NK-92 (cell line): ENCODE measurements around the gene ASZ1.

Source experiments
- DNase-seq: peaks from one replicate; lab custom pipeline; 2025; ENCODE audit not compliant: unreplicated experiment; lab: John Stamatoyannopoulos, UW

Gene ASZ1

DNA sequence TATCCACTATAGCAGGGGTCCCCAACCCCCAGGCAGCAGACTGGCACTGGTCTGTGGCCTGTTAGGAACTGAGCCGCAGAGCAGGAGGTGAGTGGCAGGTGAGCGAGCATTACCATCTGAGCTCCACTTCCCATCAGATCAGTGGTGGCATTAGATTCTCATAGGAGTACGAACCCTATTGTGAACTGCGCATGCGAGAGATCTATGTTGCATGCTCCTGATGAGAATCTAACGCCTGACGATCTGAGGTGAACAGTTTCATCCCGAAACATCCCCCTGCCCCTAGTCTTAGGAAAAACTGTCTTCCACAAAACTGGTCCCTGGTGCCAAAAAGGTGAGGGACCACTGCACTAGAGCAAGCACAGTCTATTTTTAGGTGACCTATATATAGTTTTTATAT, 23.6 kb downstream of the ASZ1 start:
- no peak for DNase-seq

DNA sequence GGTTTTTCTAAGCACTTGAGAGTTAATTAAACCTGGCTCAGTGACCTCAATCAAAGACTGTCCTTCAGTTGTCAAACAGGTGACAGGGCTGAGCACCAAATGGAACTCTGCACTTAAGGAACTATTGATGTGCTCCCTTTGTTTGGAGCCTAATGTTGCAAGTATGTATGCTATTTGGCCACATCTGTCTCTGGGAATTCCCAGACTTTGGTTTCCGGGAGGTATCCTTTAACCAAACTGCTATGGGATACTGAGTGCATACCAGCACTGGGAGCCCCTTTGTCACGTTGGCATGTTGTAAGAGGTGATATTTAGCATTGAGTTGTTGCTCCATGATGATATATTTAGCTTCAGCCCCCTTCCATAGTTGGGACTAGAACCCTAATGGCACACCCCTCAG, 25.2 kb downstream of the ASZ1 start:
- no peak for DNase-seq

DNA sequence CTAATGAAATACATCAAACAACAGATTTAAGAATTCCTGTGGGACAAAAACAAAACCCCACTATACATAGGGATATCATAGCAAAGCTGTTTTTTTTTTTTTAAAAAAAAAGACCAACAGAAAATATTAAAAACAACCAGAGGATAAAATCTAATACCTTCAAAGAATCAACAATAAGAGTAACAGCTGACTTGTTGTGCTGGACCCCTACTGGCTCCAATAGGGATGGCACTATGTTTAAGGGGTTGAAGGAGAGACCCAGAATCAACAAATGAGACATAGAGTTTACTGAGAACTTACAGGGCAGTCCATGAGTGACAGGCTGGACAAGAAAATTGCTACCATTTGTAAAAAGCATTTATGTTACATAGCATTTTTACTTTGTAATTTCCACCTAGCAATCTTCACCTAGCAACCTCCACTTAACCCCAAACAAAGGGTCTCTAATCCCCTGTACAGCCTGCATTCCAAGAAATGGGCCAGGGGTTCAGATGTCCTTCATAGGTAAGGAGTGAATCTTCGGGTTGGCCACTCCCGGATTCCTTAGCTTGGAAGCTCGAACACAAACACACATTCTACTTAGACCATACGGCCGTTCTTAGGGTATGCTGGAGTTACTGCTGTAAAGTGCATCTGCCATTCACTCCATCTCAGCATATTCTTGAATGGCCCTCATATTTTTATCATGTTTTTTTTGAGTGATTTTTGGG, 25.8 kb downstream of the ASZ1 start:
- DNase-seq, result no peak

DNA sequence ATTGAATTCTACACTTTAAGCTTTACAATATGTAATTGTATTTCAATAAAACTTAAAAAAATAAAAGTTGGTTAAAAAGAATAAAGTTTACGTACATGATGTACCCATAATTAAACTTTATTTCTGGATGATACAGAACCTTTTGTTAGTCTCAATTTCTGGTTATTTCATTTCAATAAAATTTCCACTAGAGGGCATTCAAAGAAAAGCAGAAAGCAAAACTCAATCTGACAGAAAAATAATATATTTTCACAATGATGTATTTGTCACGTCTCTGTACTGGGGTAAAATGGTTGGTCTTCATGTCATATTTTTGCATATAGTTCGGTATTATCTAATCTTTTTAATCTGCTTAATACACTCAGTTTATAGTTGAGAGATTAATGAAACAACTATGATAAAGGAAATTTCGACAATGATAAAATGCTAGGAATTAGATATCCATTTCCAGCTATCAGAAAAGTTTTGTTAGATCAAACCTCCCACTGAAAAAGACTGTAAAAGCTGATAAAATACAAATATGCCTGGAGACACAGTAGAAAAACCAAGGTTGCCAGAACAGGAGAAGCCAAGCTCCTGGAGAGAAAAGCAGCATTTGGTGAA, 27.4 kb downstream of the ASZ1 start:
- DNase-seq, result no peak

DNA sequence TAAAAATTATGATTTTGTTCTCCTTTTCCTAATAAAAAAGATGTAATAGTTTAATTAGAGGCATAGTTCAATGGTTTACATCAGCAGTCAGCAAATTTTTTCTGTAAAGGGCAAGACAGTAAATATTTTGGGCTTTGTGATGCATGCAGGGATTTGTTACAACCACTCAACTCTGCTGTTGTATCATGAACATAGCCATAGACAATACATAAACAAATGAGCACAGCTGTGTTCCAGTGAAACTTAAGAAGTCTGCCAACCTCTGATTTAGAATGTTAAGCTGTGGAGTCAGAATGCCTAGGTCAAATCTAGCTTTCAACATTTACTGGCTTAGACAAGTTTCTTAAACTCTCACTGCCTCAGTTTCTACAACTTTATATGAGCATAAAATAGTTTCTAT, 31.6 kb downstream of the ASZ1 start:
- no peak for DNase-seq

DNA sequence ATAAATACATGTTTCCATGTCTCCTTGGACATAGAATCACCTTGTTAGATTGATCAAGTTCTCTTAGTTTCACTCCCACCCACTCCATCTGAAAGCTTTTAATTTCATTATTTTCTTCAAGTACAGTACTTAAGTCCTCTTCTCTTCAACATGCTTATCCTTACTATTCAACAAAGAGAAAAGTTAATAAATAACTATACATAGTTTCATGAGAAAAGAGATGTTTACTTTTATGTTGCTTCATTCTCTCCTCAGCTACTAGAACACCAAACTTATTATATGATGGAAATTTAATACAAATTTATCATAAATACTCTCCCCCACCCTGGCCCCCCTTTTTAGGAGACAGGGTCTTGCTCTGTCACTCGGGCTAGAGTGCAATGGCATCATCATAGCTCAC, 33.5 kb downstream of the ASZ1 start:
- no peak for DNase-seq

DNA sequence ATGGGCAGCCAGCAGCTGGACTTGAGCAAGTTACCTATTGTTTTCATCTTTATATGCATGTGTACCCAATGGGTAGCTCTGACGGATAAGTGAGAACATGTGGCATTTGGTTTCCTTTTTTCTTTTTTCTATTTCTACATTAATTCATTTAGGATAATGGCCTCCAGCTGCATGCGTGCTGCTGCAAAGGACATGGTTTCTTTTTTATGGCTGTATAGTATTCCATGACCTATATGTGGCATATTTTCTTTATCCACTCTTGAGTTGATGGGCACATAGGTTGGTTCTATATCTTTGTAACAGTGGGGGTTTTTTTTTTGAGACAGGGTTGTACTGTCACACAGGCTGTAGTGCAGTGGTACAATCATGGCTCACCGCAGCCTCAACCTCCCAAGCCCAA, 37.4 kb downstream of the ASZ1 start:
- DNase-seq, result no peak

DNA sequence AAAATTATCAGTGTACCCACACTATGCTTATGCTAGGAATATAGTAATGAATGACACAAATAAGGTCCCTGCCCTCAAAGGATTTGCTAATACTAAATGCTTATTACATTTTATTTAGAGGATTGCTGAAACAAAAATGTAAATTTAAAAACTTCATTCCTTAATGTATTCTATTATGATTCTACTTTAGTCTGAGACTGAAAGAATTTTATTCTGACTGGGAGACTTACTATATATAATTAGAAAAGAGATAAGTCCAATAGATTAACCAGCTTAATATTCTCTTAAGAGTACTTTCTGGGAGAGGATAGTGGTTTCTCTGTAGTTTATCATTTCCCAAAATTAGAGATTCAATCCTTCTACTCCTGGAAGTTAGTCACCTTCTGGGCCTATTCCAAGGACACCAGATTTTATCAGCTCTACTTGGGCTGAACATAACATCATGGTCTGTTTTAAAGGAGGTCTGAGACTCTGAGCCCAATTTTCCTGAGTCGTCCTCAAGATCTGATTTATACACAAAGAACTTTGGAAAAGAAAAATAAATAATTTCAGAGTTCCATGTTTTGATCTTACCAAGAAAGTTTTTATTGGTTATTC, 41.1 kb downstream of the ASZ1 start:
- no peak for DNase-seq

DNA sequence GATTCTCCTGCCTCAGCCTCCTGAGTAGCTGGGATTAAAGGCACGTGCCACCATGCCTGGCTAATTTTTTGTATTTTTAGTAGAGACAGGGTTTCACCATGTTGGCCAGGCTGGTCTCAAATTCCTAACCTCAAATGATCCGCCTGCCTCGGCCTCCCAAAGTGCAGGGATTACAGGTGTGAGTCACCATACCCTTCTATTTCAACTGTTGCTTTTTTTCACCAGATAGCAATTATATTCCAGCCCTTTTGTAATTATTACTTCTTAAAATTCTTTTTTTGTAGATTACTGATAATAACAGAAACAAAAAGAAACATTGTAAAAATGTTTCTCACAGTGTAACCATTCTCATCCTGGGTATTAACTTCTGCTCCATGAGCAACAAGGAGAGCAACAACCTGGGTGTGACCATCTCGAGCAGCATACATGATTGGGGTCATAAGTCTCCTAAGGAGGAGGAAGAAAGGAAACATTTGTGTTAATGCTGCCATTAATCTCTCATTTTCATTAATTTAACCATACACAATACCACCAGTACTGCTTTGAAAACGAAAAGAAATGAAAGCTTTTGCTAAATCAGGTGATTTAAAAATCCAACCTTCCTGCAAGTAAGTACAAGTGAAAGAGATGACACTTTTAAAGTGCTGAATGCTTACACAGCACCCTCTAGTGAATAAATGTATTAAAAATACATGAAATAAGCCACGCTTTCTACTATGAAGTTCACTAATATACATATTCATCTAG, 41.8 kb downstream of the ASZ1 start:
- DNase-seq, result no peak

DNA sequence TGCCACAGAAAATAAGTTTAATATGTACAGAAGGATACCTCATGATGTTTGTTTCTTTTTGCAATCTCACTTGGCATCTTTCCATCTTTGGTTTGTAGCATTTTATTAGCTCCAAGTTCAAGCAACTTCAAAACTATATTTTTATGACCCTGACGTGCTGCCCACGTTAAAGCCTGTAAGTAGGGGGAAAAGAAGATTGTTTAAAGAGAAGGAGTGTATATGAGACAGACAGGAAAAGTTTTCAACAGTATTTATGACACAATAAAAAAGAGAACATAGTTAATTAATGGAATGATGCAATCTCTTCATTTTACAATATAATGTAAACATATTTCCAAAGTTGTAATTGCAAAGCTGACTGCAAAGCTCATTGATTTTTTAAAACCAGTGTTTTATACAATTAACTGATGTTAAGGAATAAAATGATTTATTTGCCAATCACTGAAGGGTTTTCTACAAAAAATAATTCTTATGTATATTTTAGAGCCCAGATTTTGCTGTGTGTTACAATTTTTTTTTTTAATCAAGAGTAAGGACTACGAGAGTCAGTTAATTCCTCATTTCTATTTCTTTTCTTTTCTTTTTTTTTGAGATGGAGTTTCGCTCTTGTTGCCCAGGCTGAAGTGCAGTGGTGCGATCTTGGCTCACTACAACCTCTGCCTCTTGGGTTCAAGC, 42.5 kb downstream of the ASZ1 start:
- no peak for DNase-seq

DNA sequence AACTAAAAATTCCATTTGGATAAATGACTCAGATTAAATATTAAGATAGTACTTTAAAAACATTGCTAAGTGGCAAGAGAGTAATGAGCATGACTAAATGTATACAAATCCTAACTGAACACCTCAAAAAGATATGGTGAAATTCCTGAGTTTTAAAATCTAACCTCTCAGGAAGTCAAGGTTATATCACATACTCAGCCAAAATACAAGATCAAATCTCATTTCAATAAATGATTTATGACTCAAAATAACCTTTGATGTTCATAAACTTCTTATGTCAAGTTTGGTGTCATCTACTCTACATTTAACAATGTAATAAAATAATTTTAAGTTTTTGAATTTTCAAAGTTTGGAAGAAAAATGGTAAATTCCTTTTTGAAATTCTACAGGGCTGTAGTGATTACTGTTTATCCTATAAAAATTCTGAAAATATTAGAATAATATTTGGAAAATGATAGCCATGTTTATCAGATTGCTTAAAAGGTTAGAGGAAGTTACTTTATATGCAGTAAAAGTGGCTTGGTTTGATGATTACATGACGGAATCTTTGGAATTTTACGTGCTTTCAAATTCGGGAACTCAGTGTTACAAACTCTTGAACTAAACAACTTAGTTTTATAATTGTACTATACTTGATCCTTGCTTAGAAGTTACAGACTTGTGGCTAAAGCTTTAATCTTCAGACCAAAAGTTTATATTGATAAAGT, 43.7 kb downstream of the ASZ1 start:
- DNase-seq, result no peak

DNA sequence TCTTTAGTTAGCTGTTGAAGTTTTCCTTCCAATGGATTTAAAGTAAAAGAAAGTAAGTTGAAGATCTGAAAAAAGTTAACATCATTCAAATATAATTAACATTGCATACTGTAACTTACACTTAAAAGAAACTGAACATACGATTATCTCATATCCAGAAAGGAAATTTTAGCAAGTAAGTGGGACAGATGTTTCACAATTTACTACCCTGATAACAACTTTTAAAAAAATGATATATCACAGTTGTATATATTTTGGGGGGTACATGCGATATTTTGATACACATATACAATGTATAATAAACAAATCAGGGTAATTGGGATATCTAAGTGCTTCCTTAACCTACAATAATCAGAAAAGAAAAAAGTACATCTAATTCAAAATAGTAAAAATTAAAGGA, 44.2 kb downstream of the ASZ1 start:
- no peak for DNase-seq

DNA sequence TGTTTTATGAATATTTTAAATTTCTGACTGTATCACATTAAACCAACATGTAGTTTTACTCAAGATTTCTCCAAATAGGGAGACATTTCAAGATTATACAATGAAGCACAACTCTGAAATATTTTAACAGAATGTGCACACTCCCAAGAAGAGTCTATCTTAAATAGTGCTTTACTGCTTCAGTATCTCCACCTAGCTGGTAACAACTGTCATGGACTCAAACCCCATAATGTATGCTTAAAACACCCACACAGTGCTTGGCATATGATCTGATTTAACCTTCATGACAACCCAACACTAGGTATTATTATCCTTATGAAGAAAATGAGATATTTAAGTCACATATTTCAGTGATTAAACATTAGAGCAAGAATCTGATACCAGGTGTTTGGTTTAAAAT, 45.9 kb downstream of the ASZ1 start:
- no peak for DNase-seq

DNA sequence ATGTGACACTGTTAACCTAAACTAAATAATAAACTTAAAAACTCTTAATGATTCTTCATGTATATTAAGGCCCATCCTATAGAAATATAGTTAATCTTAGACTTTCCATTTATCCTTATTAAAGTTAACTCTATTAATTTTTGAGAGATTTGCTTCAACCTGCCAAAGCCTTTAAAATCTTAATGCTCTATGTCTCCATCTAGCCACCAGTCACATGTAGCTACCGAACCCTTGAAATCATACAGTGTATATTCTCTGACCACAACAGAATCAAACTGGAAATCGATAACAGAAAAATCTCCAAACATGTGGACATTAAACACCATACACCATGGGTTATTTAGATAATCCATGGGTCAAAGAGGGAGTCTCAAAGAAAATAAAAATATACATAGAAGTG, 51.9 kb downstream of the ASZ1 start:
- no peak for DNase-seq

DNA sequence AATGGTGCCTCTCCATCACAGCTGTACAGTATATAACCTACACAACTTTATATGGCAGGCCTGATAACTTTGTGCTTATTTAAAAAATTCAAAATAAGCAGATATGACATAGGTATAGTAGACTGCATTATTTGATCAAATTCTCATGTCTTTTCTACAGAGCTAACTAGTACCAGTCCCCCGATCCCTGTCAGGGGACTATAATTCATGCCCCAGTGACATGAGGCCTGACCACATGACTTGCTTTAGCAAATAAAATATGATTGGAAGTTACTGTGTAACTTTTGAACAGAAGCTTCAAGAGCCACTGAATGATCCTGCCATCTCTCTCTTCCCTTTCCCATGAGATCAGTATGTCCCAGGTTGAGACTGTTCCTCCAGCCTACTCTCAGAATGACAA, 55.2 kb downstream of the ASZ1 start:
- DNase-seq, result no peak

DNA sequence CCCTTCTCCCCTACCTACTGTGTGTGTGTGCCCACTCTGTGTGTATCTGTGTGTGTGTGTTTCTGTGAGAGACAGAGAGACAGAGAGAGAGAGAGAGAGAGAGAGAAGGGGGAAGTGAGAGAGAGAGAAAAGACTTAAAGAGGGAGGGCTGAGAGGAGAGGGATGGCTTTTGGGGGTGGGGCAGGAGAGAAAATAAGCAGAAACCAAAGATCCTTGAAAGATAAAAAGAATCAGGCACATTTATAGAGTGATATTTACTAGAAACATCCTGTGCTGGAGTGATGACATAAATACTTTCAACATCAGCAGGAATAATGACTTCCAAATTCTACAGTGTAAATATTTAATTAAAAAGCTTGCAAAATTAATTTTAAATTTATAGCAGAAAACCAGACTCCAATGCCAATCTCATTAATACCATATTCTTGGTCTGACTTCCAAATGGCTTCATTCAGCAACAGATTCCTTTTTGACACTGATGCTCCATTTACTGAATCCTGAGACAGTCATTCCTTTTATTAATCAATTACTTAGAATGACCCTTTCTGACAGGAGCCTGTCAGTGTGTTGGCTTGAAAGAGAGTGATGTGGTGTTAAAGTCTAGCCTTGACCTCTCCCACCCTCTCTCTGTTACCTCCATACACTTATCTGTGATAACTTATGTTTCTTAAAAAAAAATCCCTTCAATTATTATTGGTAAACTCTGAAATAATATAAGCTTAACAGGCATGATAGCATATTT, 62.8 kb downstream of the ASZ1 start:
- DNase-seq, result no peak

DNA sequence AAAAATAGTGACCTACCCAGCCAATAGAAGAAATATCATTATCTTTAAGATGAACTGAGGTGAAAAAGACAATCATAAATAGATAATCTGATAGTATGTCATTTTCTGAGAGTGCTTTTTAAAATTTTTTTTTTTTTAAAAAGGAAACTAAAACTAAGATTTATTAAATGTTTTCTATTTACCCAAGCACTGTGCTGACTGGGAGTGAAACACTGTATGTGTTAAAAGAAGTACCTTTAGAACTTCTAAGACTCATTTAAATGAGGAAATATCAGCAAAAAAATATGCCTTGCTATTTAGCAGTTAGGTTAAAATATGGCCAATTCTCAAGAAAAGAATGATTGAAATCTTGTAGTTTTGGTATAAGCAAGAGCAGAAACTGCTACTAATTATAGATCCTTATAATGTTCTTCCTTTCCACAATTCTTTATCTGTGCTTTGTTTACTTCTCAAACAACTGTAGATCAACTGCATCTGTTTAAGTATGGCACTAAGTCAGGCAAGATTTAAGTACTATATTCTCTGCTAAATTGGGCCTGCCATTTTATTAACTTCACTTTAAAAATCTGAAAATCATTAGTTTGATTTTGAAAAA, 64.9 kb downstream of the ASZ1 start:
- DNase-seq, result no peak

DNA sequence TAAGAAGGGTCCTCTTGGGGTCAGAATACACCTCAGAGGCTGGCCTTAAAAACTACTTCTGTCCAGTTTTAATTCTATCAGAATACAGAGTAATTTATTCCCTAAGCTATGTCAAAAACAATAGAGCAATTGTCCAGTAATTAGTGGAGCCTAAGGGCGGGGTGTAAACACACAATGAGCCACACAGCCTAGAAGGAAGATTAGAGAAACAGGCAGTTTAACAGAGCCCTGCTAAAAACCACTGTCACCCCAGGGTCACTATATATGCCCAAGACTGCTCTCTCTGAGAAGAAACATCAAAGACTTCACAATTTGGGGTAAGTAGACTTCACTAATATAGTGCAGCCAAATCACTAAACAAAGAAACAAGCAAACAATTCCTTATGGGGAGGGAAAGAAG, 77.3 kb downstream of the ASZ1 start:
- DNase-seq, result no peak

DNA sequence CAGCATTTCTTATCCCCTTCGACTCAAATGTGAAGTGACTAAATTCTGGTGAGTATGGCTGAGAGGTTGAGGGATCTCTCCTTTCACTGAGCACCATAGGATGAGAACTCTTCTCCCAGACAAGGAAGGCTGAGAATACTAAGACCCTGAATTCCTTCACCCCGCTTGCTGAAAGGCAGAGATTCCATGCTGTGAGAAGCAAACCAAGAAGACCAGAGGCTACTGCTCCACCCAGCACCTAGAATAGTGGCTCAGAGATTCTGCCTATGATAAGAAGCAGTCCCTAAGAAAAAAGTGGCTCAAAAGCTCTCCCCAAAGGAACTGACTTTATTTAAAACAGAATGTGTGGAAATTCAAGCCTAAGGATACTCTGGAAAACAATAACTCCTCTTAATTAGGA, 77.7 kb downstream of the ASZ1 start:
- no peak for DNase-seq
